Stimulated activated CD4-positive, alpha-beta T cell treated with anti-CD3 and anti-CD28 coated beads, TNF-alpha, amount 100 ng/mL, for 4 hours (primary cell): ENCODE measurements around the gene GIMD1.
"Not testable (repeated sequence)": the region's sequence is repeated elsewhere in the genome, so short reads cannot be mapped to it uniquely, and the experiment has no call there.

ENCODE experiments used
- DNase-seq, 3 experiments: peaks; one replicate each; pipeline ENCODE4 v3.0.0-alpha.2; 2020; ENCODE audit warnings: low read depth in 3 of 3

The GIMD1 gene

GRCh38 chr4:106368678-106369077 is at the start of gene GIMD1:
Gene GIMD1, minus strand, starts transcription at chr4:106368778. Its CDS starts 1,343 bp downstream, at chr4:106367435.
- no peak for DNase-seq

- no peak for DNase-seq
These were observed 45.8 kb upstream of the GIMD1 start for GRCh38 chr4:106414366-106414765.

- DNase-seq: no peak
These were observed 41.6 kb upstream of the GIMD1 start for GRCh38 chr4:106409901-106410889.

- not testable (repeated sequence) for DNase-seq
These were observed 39.4 kb upstream of the GIMD1 start for GRCh38 chr4:106408004-106408403.

GRCh38 chr4:106401157-106401556 is 32.6 kb upstream of the GIMD1 start:
- no peak for DNase-seq

GRCh38 chr4:106398898-106399297 is 30.3 kb upstream of the GIMD1 start:
- not testable (repeated sequence) for DNase-seq

- no peak for DNase-seq
These were observed 27.0 kb upstream of the GIMD1 start for GRCh38 chr4:106395582-106395981.

GRCh38 chr4:106385853-106386393 is 17.3 kb upstream of the GIMD1 start:
- DNase-seq: no peak

- DNase-seq: no peak
These were observed 16.3 kb upstream of the GIMD1 start for GRCh38 chr4:106384878-106385277.

GRCh38 chr4:106380179-106380578 is 11.6 kb upstream of the GIMD1 start:
- DNase-seq: no peak

GRCh38 chr4:106373026-106373425 is 4.4 kb upstream of the GIMD1 start:
- no peak for DNase-seq

GRCh38 chr4:106371161-106371560 is 2.6 kb upstream of the GIMD1 start:
- no peak for DNase-seq

GRCh38 chr4:106370214-106370613 is 1.6 kb upstream of the GIMD1 start:
- no peak for DNase-seq

GRCh38 chr4:106369456-106370060 is 980 bp upstream of the GIMD1 start:
- DNase-seq: no peak

- no peak for DNase-seq
These were observed 1.5 kb downstream of the GIMD1 start for GRCh38 chr4:106367072-106367471.

- DNase-seq: no peak
These were observed 2.6 kb downstream of the GIMD1 start for GRCh38 chr4:106366026-106366425.

GRCh38 chr4:106365613-106366012 is 3.0 kb downstream of the GIMD1 start:
- no peak for DNase-seq

- no peak for DNase-seq
These were observed 4.3 kb downstream of the GIMD1 start for GRCh38 chr4:106364282-106364681.

GRCh38 chr4:106362086-106362825 is 6.3 kb downstream of the GIMD1 start:
- DNase-seq: no peak

GRCh38 chr4:106358899-106359298 is 9.7 kb downstream of the GIMD1 start:
- no peak for DNase-seq

- no peak for DNase-seq
These were observed 13.4 kb downstream of the GIMD1 start for GRCh38 chr4:106355193-106355592.

- DNase-seq: no peak
These were observed 14.8 kb downstream of the GIMD1 start for GRCh38 chr4:106353786-106354185.
